ENCODE results near the gene DCUN1D3. TPM values are rescaled to one million over a fixed set of nuclear protein-coding genes. Genes with fewer than 3 reads are reported as not detected.
"Not testable (repeated sequence)": the region's sequence is repeated elsewhere in the genome, so short reads cannot be mapped to it uniquely, and the experiment has no call there.

The DCUN1D3 gene
- total RNA-seq, 1 experiment from 2014 or later: 12.6 TPM

DNA sequence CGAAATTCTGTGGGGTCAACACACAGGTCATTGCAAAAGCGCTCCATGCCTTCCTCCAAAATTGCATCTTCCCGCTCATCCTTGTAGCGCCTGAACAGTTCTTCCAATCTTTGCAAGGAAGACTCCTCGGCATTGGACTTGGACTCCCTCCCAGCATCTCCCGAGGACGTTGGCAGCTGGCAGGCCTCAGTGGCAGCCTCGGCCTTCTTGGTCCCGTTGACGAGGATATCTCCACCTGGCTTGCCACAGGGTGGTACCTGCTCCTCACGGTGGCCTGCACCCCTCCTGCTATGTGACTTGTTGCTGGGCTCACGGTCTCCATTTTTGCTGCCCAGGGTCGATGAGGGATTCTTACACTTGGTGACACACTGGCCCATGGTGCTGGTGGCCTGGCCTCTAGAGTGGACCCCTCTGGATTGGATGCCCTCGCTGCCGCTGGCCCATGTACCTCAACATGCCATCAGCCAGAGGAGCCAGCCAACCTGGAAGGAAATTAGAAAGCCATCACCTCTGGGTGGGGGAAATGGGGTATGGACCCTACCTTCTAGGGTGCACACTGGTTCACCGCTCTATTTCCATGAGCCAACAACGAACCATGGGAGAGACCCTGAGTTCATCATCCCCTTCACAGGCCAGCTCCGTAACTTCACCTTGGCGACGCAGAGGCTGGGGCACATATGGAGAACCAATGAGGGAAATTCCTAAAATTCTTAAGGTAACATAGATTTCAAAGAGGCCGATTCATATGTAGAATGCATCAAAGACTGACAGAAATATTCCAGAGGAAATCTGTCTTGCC, 37.8 kb downstream of the DCUN1D3 start:
- DNase-seq (ENCODE audit: low read depth): no peak

DNA sequence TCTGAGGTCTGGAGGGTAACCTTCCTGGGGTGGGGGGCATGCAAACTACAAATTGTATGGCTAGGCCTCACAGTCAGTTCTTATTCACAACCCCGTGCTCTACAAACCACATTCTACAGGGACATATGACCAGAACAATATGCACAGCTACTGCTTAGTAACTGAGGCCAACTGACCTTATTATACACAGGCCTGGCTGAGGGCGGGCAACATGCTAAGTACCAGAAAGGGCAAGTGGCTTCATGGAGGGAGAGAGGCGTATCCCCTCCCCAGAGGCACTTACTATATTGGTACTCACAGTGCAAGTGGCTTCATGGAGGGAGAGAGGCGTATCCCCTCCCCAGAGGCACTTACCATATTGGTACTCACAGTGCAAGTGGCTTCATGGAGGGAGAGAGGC, 39.2 kb downstream of the DCUN1D3 start:
- not testable (repeated sequence) for DNase-seq (ENCODE audit: low read depth)

DNA sequence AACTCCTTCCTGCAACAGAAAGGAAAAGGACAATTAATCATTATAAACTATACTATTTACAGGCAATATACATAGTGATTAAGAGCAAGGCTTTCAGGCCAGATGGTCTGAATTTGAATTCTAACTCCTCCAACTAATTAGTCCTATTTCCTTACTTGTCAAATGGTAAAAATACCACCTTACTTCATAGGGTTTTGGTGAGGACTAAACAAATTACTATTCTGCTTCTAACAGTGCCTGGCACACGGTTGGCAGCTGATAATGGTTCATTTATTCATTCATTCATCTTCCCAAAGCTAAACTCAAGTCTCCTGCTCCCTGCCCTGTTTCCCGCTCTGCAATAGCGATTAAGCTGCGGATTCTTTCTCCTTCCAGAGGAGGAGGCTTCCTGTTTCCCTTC, 39.8 kb downstream of the DCUN1D3 start:
- no peak for DNase-seq (ENCODE audit: low read depth)

DNA sequence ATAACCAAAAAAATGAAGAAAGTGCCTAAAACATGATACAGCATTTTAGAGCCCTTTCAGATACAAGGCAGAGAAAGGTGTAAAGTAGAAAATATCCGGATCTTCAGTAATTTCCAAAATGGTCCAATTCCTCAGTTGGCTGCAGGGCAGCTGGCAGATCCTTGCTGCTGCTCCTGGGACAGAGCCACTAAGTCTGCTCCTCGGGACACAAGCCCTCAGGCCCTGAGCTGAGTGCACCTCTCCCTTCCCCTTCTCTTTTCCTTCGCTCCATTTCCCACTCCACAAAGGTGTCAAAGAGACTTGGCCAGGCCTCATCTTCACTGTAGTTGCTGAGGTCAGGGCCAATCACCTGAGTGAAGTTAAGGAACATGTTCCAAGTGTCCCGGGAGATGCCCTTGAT, 40.5 kb downstream of the DCUN1D3 start:
- no peak for DNase-seq (ENCODE audit: low read depth)

DNA sequence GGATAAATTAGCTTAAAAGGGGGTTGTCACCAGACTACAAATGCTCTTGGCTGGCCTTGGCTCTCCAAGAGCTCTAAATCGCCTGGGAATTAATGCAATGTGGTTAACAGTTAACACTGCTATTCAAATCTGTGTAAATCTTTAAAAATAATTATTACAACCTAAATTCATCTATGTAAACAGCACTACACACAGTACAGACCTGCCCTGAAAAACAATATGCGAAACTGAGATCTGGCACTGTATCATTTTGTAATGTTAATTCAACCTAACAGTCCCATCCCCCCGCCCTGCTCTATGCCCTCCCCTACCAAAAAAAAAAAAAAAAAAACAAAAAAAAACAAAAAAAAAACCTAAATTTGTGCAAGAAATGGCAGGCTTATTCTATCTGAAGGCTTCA, 40.9 kb downstream of the DCUN1D3 start:
- DNase-seq (ENCODE audit: low read depth): no peak

DNA sequence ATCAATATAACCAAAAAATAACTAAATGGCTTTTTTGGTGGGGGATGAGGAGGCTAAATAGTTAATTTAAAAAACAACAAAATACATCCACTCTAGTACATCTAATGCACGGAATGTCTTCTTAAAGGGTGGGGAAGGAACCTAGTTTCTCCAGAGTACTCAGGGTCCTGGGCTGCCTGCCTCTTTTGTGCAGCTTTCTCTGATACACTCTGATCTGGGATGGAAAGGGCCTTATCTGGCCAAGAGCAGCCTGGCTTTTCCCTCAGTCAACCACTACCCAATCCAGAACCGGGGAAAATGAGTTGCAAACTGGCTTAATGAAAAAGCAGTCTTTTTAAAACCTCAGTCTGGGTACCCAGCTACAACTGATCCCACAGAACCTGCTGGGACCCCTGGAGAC, 42.9 kb downstream of the DCUN1D3 start:
- no peak for DNase-seq (ENCODE audit: low read depth)

DNA sequence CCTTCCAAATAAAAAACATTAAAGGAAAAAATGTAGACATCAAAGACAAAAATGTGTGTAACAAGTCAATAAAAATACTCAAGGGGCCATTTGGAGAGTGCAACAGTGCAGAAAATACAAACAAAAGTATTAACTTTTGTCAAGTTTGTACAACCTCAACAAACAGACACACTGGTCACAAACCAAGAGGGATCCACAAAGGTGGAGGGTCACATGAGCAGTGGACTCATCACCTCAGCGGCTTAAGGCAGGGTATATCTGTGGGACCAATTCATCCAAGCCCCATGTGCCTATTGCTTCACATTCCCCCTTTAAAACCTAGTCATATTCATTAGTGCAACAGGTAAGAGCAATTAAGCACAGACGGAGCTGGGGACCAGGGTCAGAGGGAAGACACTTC, 45.2 kb downstream of the DCUN1D3 start:
- no peak for DNase-seq (ENCODE audit: low read depth)

DNA sequence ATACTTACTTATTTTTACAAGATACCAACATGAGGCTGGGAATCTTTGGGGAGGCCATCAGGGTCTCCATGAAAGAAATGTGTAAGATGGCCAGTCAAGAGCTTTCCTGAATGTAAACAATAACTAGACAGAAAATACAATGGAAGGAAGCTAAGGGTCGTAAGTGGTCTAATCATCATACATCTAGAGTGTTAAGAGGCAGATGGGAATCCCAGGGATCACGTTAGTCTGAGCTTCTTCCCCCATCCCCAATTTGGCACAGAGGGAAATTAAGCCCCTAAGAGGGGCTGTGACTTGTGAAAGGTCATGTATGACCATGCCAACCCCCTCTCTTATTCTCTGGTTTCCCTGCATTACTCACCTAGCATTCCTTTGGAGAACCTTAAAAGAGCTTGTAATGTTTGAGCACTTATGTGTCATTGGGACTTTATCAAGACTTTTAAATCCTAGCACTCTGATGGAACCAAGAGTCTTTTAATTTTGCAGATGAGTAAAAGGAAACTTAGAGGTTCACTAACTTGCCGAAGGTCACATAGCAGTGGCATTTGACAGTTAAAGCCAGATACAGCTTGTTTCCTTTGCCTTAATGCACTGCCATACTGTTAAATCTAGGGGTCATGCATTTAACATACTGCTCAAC, 46.1 kb downstream of the DCUN1D3 start:
- DNase-seq (ENCODE audit: low read depth): peak; percentile 36

DNA sequence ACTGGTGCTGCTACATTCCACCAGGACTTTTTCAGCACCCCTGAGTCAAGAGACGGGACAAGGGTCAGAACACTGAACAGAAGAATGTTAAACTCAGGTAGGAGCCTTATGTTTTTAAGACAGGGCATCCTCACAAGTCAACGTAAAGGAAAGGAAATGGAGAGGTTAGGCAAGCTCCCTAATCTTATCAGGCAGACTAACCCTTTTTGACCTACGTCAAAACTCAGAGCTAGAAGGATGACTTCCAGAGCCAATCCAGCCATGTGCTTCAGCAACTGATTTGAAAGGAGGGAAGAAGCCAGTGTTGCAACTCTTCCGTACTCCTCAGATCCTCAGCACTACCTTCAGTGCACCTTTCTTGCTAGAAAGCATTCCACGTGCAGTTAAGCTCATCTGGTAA, 47.0 kb downstream of the DCUN1D3 start:
- no peak for DNase-seq (ENCODE audit: low read depth)

DNA sequence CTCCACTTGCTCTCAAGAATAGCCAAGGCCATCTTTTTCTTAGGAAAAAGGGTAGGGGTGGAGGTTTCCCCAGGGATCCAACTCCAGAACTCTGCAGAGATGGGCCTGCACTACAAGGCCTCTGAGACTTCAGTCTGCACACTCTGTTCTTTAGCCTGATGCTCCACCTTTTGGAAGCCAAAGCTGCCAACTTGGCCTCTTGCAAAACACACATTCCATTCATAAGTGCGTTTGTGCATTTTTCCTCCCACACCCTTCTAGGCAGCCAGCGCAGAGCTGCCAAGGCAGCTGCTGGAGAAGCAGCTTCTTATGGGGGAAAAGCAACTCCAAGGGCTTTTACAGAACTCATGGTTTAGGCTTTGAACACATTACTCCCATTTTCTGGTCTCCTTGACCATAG, 48.6 kb downstream of the DCUN1D3 start:
- DNase-seq (ENCODE audit: low read depth): peak; percentile 71

DNA sequence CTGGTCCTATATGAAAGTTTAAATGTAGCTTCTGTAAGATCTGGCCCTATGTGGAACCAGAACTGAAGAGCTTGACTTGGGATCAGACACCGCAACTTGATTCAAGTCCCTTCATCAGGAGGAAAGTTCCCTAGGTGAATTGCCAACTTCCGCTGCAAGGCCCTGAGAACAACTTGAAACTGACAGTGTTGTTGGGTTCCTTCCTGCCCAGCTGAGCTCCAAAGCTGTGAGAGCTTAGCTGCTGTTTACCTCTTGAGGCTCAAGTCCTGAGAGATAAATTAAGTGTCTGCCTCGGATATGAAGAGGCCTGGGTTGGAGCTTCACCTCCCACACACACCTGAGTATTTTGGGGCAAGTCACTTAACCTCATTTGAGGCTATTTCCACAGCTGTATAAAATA, 49.2 kb downstream of the DCUN1D3 start:
- DNase-seq (ENCODE audit: low read depth): no peak

DNA sequence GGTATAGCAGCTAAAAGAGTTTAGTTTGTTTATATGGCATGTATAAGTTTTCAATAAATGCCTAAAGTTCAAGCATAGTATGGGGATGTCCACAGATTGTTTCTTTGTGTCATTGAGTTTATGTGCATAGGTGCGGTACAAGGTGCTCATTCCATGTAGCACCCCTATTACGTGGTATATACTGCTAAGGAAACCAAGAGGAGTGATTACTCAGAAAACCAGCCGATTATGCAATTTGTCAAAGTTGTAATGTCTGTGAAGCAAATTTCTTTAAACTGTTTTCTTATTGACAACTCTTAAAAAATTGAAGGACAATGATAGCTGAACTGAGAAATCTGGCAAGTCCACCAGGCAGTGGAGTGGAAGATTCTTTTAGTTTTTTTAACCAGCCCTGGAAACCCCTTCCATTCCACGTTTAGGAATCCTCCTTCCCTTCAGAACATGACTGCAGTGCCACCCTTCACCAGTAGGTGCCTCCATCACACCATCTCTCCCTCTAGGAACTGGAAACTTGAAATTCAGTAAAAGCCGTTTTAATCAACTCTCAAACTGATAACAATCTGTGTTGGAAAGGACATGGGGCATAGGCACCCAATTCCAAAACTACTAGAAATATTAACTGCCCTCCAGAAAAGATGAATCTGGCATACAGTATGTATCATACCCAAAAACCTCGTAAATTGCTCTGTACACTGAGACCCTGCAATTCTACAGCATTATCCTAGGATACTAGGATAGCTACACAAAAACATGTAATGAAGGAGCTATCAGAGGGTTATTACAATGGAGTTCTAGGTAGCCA, 50.4 kb downstream of the DCUN1D3 start:
- DNase-seq (ENCODE audit: low read depth): peak; percentile 58

DNA sequence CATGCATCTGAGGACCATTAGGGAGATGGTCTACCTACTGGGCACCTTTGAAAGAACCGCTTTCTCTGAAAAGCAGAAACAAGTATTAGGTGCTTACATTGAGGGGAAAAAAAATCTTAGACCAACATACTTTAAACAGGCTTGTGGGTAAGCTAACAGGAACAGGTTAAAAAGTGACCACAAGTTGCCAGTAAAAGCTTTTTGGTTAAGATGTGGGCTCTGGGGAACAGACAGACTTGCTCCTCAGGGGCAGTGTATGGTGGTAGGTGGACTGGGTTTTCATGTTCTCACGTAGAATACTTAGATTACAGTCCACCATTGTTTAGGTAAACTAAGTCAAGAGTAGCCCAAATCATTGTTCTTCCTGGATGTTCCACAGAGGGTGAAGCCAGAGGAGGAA, 52.6 kb downstream of the DCUN1D3 start:
- no peak for DNase-seq (ENCODE audit: low read depth)

DNA sequence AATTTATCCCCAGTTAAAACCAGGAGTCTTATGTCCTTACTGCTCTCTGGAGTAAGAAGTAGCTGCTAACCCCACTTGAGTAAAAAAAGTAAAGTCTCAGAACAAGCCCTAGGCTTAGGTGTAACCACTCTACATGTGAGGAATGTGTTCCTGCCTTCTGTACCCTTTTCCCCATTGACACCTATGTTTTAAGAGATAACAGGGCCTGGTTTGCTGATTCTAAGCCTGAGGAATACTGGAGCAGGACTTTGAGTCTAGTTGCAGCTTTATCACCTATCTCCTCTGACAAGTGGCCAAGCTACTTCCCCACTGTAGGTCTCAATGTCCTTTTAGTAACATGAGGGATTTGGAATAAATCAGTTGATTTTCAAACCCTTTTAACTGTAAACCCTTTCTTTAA, 53.6 kb downstream of the DCUN1D3 start:
- DNase-seq (ENCODE audit: low read depth): no peak

DNA sequence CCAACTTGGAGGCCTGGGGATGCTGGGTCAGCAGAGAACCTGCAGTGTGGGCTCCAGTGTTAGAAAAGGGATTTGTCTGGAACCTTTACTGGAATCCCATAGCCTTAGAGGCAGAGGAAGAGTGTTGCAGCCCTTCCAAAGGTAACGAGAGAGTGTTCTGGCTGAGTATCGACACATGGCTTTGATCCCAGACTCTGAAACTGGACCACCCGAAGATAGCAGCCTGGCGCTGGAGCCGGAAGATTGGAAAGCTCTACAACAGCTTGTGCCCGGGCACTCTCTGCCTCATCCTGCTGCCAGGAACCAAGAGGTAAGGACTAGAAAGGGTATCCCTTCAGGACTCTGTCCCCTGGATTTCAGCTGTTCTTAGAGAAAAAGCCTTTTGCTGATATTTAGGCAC, 54.1 kb downstream of the DCUN1D3 start:
- no peak for DNase-seq (ENCODE audit: low read depth)

DNA sequence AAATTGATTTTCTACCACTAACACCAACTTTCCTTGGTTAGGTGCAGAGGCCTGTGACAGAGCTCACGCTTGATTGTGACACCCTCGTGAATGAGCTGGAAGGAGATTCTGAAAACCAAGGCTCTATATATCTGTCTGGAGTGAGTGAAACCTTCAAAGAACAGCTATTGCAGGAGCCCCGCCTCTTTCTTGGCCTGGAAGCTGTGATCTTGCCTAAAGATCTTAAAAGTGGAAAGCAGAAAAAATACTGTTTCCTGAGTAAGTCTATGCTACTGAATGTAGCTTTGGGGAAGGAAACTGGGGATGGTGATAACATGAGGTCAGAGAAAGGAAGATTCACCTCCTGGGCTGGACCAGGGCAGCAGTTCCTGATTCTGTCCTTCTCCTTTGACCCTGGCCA, 55.6 kb downstream of the DCUN1D3 start:
- DNase-seq (ENCODE audit: low read depth): no peak

DNA sequence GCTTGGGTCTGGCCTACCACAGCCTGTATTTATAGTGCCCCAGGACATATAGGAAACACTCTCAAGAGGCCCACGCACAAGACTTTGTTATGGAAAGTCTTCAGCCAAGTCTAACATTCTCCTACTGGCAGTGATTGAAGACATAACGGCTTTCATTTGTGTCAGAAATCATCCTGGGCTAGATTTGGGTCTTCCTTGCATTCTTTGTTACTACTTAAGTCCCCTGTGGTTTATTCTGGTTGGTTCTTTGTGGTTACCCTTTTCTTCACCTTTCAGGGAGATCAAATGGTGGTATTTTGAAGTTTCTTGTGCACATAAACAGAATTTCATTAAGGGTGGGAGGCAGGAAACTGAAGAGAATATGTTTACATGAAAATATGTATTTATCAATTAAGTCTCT, 56.1 kb downstream of the DCUN1D3 start:
- DNase-seq (ENCODE audit: low read depth): no peak

DNA sequence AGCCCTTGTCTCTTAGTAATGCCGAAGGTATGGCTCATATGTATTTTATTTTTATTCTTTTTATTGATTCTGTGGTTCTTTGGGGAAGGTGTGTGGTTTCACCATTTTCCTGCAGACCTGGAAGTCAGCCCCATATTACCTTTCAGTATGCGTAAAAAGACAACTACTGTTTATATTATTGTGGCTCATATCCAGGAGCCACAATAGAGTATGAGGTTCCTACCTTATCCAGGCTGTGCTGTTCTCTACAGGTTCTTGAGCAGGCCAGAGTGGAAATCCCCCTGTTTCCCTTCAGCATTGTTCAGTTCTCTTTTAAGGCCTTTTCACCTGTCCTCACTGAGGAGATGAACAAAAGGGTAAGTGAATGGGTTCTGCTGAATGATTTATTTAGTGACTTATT, 60.7 kb downstream of the DCUN1D3 start:
- DNase-seq (ENCODE audit: low read depth): no peak

DNA sequence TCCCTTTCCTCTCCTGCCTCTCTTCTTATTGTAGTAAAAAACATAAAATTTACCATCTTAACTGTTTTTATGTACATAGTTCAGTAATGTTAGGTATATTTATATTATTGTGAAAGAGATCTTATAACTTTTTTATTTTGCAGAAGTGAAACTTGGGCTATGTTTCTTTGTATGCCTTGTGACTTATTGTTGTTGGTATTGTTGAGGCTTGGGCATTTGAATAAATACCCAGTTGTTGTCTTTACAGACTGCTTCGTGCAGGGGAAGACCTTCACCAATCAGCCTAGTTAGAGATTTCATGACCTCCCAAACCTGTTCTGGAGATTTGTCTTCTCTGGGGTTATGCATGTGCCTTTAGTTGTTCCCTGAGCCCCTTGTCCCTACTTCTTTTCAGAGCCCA, 61.9 kb downstream of the DCUN1D3 start:
- DNase-seq (ENCODE audit: low read depth): no peak

DNA sequence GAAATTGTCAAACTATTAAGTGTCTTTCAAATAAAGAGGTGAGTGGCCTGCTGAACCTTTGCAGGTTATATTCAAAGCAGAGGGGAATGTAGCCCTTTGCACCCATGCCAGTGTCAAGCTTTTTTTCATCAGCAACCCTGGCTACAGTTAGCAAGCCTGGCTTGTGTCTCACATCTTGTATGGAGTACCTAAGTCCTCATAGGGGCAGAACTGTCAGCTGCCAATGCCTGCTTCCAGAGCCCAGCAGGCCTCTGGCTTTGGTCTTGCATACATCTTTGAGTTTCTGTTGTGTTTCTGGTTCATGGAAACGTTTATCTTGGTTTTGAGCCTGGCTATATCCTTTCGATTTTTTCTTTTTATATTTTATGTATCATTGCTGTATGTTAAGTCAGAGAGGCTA, 67.1 kb downstream of the DCUN1D3 start:
- DNase-seq (ENCODE audit: low read depth): no peak

DNA sequence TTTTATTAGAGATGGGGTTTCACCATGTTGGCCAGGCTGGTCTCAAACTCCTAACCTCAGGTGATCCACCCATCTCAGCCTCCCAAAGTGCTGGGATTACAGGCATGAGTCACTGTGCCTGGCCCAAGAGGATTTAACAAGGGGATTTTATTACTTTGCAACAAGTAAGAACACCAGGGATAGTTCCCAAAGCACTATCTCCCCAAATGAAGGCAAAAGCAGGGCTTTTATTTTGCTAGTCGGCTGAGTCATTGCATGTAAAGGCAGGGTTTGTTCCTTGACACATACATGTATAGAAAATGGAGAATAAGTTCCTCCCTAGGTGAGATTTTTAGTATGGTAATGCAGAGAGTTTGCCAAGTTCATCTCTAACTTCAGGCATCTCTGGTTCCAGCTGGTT, 69.8 kb downstream of the DCUN1D3 start:
- no peak for DNase-seq (ENCODE audit: low read depth)

DNA sequence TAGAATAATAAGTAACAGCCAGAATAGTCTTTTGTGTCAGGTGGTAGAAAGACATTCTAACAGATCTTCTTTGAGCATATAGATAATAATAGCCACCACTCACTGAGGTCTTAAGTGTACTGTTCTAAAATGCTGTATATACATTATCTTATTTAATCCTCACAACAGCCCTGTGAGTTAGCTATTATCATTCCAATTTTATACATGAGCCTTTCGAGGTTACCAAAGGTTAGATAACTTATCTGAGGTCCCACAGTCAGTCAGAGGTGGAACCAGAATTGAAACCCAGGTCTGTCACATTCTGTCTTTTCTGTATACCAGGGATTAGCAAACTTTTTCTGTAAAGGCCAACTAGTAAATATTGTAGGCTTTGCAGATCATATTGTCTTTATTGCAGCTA, 70.6 kb downstream of the DCUN1D3 start:
- DNase-seq (ENCODE audit: low read depth): no peak

DNA sequence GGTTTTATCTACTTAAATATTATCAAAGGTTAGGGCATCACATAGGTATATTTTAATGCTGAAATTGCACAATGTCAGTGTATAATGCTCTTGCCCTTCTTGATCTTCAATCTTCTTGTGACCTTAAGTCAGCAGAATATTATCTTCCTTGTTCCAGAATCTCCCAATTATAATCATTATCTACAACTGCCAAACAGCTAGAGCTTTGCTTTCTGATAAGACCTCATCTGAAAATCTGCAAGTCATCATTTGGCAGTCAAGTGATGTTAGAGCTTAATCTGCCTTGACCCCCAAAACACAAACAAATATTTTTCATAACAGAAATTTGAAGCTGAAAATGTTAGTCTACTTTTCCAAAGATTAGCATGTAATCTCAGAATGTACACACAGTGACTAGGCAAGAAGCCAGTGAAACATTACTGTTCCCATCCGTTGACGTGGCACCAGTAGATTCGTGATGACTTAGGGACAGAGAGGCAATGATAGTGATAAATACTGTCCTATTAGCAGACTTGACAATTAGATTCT, 74.1 kb downstream of the DCUN1D3 start:
- DNase-seq (ENCODE audit: low read depth): no peak

Measured in M059J (cell line).